A549 (cell line): ENCODE measurements around the gene ANKS1B.

Source experiments
- CTCF ChIP-seq: fragments of >200 bp; sonication (Bioruptor Twin); formaldehyde crosslinking; IDR thresholded peaks from 3 replicates; pipeline ENCODE4 v1.5.1; 2016
- E2F6 ChIP-seq: IDR thresholded peaks from 2 replicates; pipeline ENCODE4 v1.6.1; 2012; ENCODE audit warnings: low read depth, borderline replicate concordance
- ELK1 ChIP-seq: fragments of 150-350 bp; IDR thresholded peaks from 2 replicates; pipeline ENCODE4 v1.6.1; 2014; ENCODE audit warnings: low read depth, mild to moderate bottlenecking, low read length
- EP300 ChIP-seq, 2 experiments: fragments of >200 bp; sonication (Bioruptor Twin); formaldehyde crosslinking; IDR thresholded peaks; 2 replicates in 1 of 2; 3 replicates in 1 of 2; pipeline ENCODE4 v1.6.1; 2016 to 2017
- HDAC2 ChIP-seq: fragments of 200-600 bp; sonication (generic); IDR thresholded peaks from 2 replicates; pipeline ENCODE4 v1.6.1; 2016
- MAX ChIP-seq: IDR thresholded peaks from 2 replicates; pipeline ENCODE4 v1.6.1; 2012
- MYC ChIP-seq: IDR thresholded peaks from 2 replicates; pipeline ENCODE4 v1.6.1; 2012; ENCODE audit warnings: mild to moderate bottlenecking, inconsistent platforms, low read length, improper control_type of control experiment, borderline replicate concordance
- POLR2A ChIP-seq: IDR thresholded peaks from 2 replicates; pipeline ENCODE4 v1.6.1; 2012; ENCODE audit warnings: mild to moderate bottlenecking, low read length
- RAD21 ChIP-seq, 2 experiments: fragments of >200 bp in 1 of 2; sonication (Bioruptor Twin) in 1 of 2; formaldehyde crosslinking in 1 of 2; IDR thresholded peaks in 1 of 2; conservative IDR thresholded peaks in 1 of 2; 2 replicates in 1 of 2; 3 replicates in 1 of 2; pipeline ENCODE4 v1.6.1; 2012 to 2018; ENCODE audit warnings: inconsistent platforms in 1 of 2
- USF2 ChIP-seq: fragments of 450-650 bp; IDR thresholded peaks from 2 replicates; pipeline ENCODE4 v1.6.1; 2014; ENCODE audit warnings: antibody characterized with exemption

GRCh38 chr12:99386907-99387306 is 597.8 kb downstream of the ANKS1B start:
- TF ChIP-seq POLR2A (no peak), E2F6 (no peak), ELK1 (no peak), CTCF (peak; percentile 57), USF2 (no peak), RAD21 (conservative IDR thresholded peaks at IDR 0.05 in 1 of 2, IDR thresholded peaks at IDR 0.05 in 1 of 2) (peak; percentile 63 to 79), MYC (no peak), EP300 (IDR thresholded peaks at IDR 0.05) (no peak), HDAC2 (no peak), MAX (no peak)
